ENCODE measurements around the gene DMBX1. TPM values are rescaled to one million over a fixed set of nuclear protein-coding genes. Genes with fewer than 3 reads are reported as not detected.

Gene DMBX1
- total and polyA plus RNA-seq, 2 donors (not counting 1 experiment from before 2014, with no cell fraction given): not detected

DNA sequence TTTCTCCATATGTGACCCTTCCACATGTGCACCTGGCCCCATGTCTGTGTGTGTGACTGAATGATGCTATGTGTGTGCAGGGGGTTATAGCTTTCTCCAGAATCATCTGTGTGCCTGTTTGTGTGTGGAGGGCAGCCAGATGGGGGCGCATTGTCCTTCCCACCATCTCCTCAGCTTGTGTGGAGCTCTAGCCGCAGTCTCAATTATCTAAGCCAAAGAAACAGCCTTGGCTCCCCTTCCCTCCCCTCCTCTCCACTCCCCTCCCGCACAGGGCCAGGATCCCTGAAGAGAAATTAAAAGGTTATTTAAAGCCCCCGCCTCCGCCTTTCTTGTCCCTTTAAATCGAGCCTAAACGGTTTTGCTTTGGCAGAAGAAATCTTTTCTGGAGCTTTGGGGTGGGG lies 1.8 kb upstream of the DMBX1 start:
- H3K27me3 ChIP-seq (replicated peaks in 1 of 4; ENCODE audit: control extremely low read depth in 1 of 4, control insufficient read depth in 3 of 4, insufficient read depth in 4 of 4, low read length in 3 of 4): peaks cover 0 to 89% (median 43%) of the 10 kb centered on the region in 4 experiments
- H2AFZ ChIP-seq (ENCODE audit: insufficient read depth, low read depth, low read length, poor library complexity, severe bottlenecking): no peak overlapping the region
- no peak for TF ChIP-seq CTCF (IDR thresholded peaks at IDR 0.05)
- no peak for TF ChIP-seq EZH2 (IDR thresholded peaks at IDR 0.05; ENCODE audit: borderline replicate concordance, insufficient read depth, low read depth, low read length, poor library complexity, severe bottlenecking)
- CTCF ChIA-PET: interaction anchor here (0.6 kb wide), 1 partner anchor 14 kb away, joined by 3 read pairs; no protein-coding TSS in a partner anchor
- intact Hi-C loops (cut with micrococcal nuclease): no loop called here
- Mint-ChIP-seq H3K9me3 (ENCODE audit: insufficient read depth) (no peaks in the 10 kb centered on the region), H3K4me3 (no peak overlapping the region), H3K27me3 (peaks cover 73% of the 10 kb centered on the region), H3K4me1 (peaks cover 16% of the 10 kb centered on the region), H3K27ac (no peak overlapping the region)
- no peaks in the 10 kb centered on the region for H3K9me3 ChIP-seq (ENCODE audit: control extremely low read depth in 1 of 3, control insufficient read depth in 2 of 3, insufficient read depth in 1 of 3, low read length in 2 of 3)
- H4K20me1 ChIP-seq (ENCODE audit: control insufficient read depth, insufficient read depth, low read length, poor library complexity, severe bottlenecking): no peaks in the 10 kb centered on the region
- POLR2A ChIA-PET: no interaction called here
- no peak overlapping the region for H3K4me2 ChIP-seq (replicated peaks; ENCODE audit: low read depth, low read length, poor library complexity, severe bottlenecking)
- H3K27ac ChIP-seq (ENCODE audit: low read length in 2 of 2): no peak overlapping the region
- no peak for ATAC-seq (ENCODE audit: low read depth)
- no peaks in the 10 kb centered on the region for H3K79me2 ChIP-seq (ENCODE audit: control insufficient read depth, insufficient read depth, low read length)
- H3K4me1 ChIP-seq (ENCODE audit: control insufficient read depth in 2 of 2, insufficient read depth in 2 of 2, low read length in 2 of 2): peaks cover 15 to 23% of the 10 kb centered on the region in 2 donors
- WGBS (ENCODE audit: insufficient coverage): 10% methylated on average over 2 of the region's 7 CpGs
- no peak for DNase-seq
- H3K4me3 ChIP-seq (ENCODE audit: control extremely low read depth in 1 of 5, extremely low read depth in 1 of 5, insufficient read depth in 1 of 5, low read depth in 2 of 5, low read length in 4 of 5): no peak overlapping the region
- H3K36me3 ChIP-seq (replicated peaks in 1 of 2; ENCODE audit: control extremely low read depth in 1 of 2, control insufficient read depth in 1 of 2, extremely low read depth in 1 of 2, insufficient read depth in 2 of 2, low read length in 1 of 2): no peaks in the 10 kb centered on the region
- H3K9ac ChIP-seq (ENCODE audit: low read length): no peak overlapping the region

GRCh38 chr1:46488343-46489168 lies 1.1 kb upstream of the DMBX1 start:
- CTCF ChIA-PET: interaction anchor here (0.6 kb wide), 1 partner anchor 13 kb away, joined by 3 read pairs; no protein-coding TSS in a partner anchor
- H4K20me1 ChIP-seq (ENCODE audit: control insufficient read depth, insufficient read depth, low read length, poor library complexity, severe bottlenecking): no peaks in the 10 kb centered on the region
- no peaks in the 10 kb centered on the region for H3K9me3 ChIP-seq (ENCODE audit: control extremely low read depth in 1 of 3, control insufficient read depth in 2 of 3, insufficient read depth in 1 of 3, low read length in 2 of 3)
- DNase-seq (no peak), ATAC-seq (ENCODE audit: low read depth) (no peak)
- TF ChIP-seq EZH2 (IDR thresholded peaks at IDR 0.05; ENCODE audit: borderline replicate concordance, insufficient read depth, low read depth, low read length, poor library complexity, severe bottlenecking): no peak
- TF ChIP-seq CTCF (IDR thresholded peaks at IDR 0.05): no peak
- WGBS (ENCODE audit: insufficient coverage): 11% methylated on average over 24 of the region's 24 CpGs
- peak overlapping the region; percentile 42 for H2AFZ ChIP-seq (ENCODE audit: insufficient read depth, low read depth, low read length, poor library complexity, severe bottlenecking)
- H3K4me1 Mint-ChIP-seq: peaks cover 16% of the 10 kb centered on the region
- no peak overlapping the region for H3K27ac Mint-ChIP-seq
- H3K36me3 ChIP-seq (replicated peaks in 1 of 2; ENCODE audit: control extremely low read depth in 1 of 2, control insufficient read depth in 1 of 2, extremely low read depth in 1 of 2, insufficient read depth in 2 of 2, low read length in 1 of 2): no peaks in the 10 kb centered on the region
- no peak overlapping the region for H3K27ac ChIP-seq (ENCODE audit: low read length in 2 of 2)
- peaks cover 73% of the 10 kb centered on the region for H3K27me3 Mint-ChIP-seq
- peaks cover 0 to 88% (median 41%) of the 10 kb centered on the region in 4 experiments for H3K27me3 ChIP-seq (replicated peaks in 1 of 4; ENCODE audit: control extremely low read depth in 1 of 4, control insufficient read depth in 3 of 4, insufficient read depth in 4 of 4, low read length in 3 of 4)
- H3K79me2 ChIP-seq (ENCODE audit: control insufficient read depth, insufficient read depth, low read length): no peaks in the 10 kb centered on the region
- POLR2A ChIA-PET: no interaction called here
- H3K9me3 Mint-ChIP-seq (ENCODE audit: insufficient read depth): no peaks in the 10 kb centered on the region
- peak overlapping the region; percentile 77 for H3K4me2 ChIP-seq (replicated peaks; ENCODE audit: low read depth, low read length, poor library complexity, severe bottlenecking)
- peaks cover 15 to 23% of the 10 kb centered on the region in 2 donors for H3K4me1 ChIP-seq (ENCODE audit: control insufficient read depth in 2 of 2, insufficient read depth in 2 of 2, low read length in 2 of 2)
- H3K4me3 Mint-ChIP-seq: peak overlapping the region; percentile 87
- intact Hi-C loops (cut with micrococcal nuclease): no loop called here
- peak overlapping the region; percentile 54 for H3K9ac ChIP-seq (ENCODE audit: low read length)
- H3K4me3 ChIP-seq (ENCODE audit: control extremely low read depth in 1 of 5, extremely low read depth in 1 of 5, insufficient read depth in 1 of 5, low read depth in 2 of 5, low read length in 4 of 5): peak overlapping the region in 1 of 5 experiments; percentile 38
